Hepatocyte (in vitro differentiated cells): ENCODE measurements around the gene C1orf53.
A peak's percentile ranks its signal among the peaks of the same experiment; 100 is the strongest.

Experiments used
- CTCF ChIP-seq: fragments of 200-600 bp; sonication (generic); IDR thresholded peaks from 2 replicates; pipeline ENCODE4 v1.5.1; 2016; ENCODE audit warnings: antibody characterized with exemption, mild to moderate bottlenecking; ENCODE audit not compliant: poor library complexity
- EZH2phosphoT487 ChIP-seq: fragments of 200-600 bp; sonication (generic); IDR thresholded peaks from one replicate; pipeline ENCODE4 v1.6.1; 2018; ENCODE audit warnings: antibody characterized with exemption, mild to moderate bottlenecking, low read depth, moderate library complexity; ENCODE audit not compliant: unreplicated experiment, severe bottlenecking

DNA sequence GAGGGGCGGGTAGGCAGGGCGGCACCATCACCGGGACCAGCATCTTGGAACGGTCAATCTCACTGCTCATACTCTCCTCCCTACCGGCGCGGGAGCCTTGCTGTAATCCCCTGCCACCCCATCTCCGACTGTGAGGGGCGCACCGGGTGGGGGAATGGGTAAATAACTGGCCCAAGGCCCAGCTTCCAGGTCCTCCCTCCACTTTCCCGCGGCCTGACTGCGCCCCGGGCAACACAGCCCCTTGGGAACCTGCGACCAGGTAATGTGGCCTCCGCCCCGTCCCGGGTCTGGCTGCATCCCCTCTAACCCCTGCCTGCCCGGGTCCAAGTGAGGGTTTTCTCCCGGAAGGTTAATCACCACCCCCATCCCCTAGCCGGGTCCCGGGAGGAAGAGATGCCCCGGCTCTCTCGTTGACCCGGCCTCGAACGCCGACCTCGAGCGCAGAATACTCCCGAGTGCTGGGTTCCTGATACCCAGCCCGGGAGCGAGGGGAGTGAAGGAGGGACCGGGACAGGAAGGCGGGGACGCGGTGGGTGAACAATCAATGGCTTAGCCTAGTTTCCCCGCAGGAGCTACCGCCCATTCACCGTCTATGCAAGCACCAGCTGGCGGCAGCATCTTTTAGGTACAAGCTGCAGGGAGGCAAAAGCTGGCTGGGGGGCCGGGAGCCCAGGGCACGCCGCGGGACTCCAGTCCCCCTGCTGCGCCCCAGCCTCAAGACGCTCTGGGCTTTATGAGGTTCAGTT lies 8.9 kb downstream of the C1orf53 start:
- TF ChIP-seq CTCF, result no peak
- TF ChIP-seq EZH2phosphoT487, result peak; percentile 96
